ENCODE measurements around the gene RGS6. TPM values are rescaled to one million over a fixed set of nuclear protein-coding genes. Genes with fewer than 3 reads are reported as not detected.

Gene RGS6
- total RNA-seq, 1 donor from 2014 or later: 0.24 TPM

GRCh38 chr14:72541546-72541945, 609.3 kb downstream of the RGS6 start:
- H3K36me3 Mint-ChIP-seq (ENCODE audit: unreplicated experiment): no peaks in the 10 kb centered on the region
- peaks cover 23% of the 10 kb centered on the region for H3K4me1 Mint-ChIP-seq (ENCODE audit: unreplicated experiment)
- TF ChIP-seq CTCF (IDR thresholded peaks at IDR 0.05): no peak
- H3K4me3 Mint-ChIP-seq (ENCODE audit: unreplicated experiment): no peak overlapping the region
- H3K27ac Mint-ChIP-seq (ENCODE audit: unreplicated experiment): no peak overlapping the region
- no peaks in the 10 kb centered on the region for H3K27me3 Mint-ChIP-seq (ENCODE audit: unreplicated experiment)
- H3K9me3 Mint-ChIP-seq (ENCODE audit: unreplicated experiment): no peaks in the 10 kb centered on the region
- DNase-seq (ENCODE audit: extremely low spot score, unreplicated experiment): no peak

- Mint-ChIP-seq H3K4me1 (ENCODE audit: unreplicated experiment) (peaks cover 23% of the 10 kb centered on the region), H3K4me3 (ENCODE audit: unreplicated experiment) (no peak overlapping the region), H3K36me3 (ENCODE audit: unreplicated experiment) (no peaks in the 10 kb centered on the region), H3K27ac (ENCODE audit: unreplicated experiment) (no peak overlapping the region), H3K9me3 (ENCODE audit: unreplicated experiment) (no peaks in the 10 kb centered on the region), H3K27me3 (ENCODE audit: unreplicated experiment) (no peaks in the 10 kb centered on the region)
- no peak for TF ChIP-seq CTCF (IDR thresholded peaks at IDR 0.05)
- no peak for DNase-seq (ENCODE audit: extremely low spot score, unreplicated experiment)
Measured at GRCh38 chr14:72543341-72543740, 611.1 kb downstream of the RGS6 start.

GRCh38 chr14:72544615-72545387, 612.6 kb downstream of the RGS6 start:
- H3K4me3 Mint-ChIP-seq (ENCODE audit: unreplicated experiment): no peak overlapping the region
- no peak for DNase-seq (ENCODE audit: extremely low spot score, unreplicated experiment)
- no peak for TF ChIP-seq CTCF (IDR thresholded peaks at IDR 0.05)
- H3K9me3 Mint-ChIP-seq (ENCODE audit: unreplicated experiment): no peaks in the 10 kb centered on the region
- peaks cover 23% of the 10 kb centered on the region for H3K4me1 Mint-ChIP-seq (ENCODE audit: unreplicated experiment)
- no peaks in the 10 kb centered on the region for H3K27me3 Mint-ChIP-seq (ENCODE audit: unreplicated experiment)
- peak overlapping the region; percentile 47 for H3K27ac Mint-ChIP-seq (ENCODE audit: unreplicated experiment)
- no peaks in the 10 kb centered on the region for H3K36me3 Mint-ChIP-seq (ENCODE audit: unreplicated experiment)

GRCh38 chr14:72545411-72546311, 613.4 kb downstream of the RGS6 start:
- H3K36me3 Mint-ChIP-seq (ENCODE audit: unreplicated experiment): no peaks in the 10 kb centered on the region
- H3K27me3 Mint-ChIP-seq (ENCODE audit: unreplicated experiment): no peaks in the 10 kb centered on the region
- peaks cover 23% of the 10 kb centered on the region for H3K4me1 Mint-ChIP-seq (ENCODE audit: unreplicated experiment)
- no peak overlapping the region for H3K27ac Mint-ChIP-seq (ENCODE audit: unreplicated experiment)
- TF ChIP-seq CTCF (IDR thresholded peaks at IDR 0.05): no peak
- H3K4me3 Mint-ChIP-seq (ENCODE audit: unreplicated experiment): no peak overlapping the region
- DNase-seq (ENCODE audit: extremely low spot score, unreplicated experiment): no peak
- no peaks in the 10 kb centered on the region for H3K9me3 Mint-ChIP-seq (ENCODE audit: unreplicated experiment)

All from osteocyte (in vitro differentiated cells).